GM10266 (cell line): ENCODE results near the gene ARHGAP24.

Experiments
- DNase-seq: peaks from one replicate; pipeline ENCODE4 v3.0.0; 2012; ENCODE audit errors: extremely low spot score
- TF ChIP-seq, protein P1 (sequence below): IDR thresholded peaks from 2 replicates; pipeline ENCODE4 v1.5.1; 2012; ENCODE audit warnings: mild to moderate bottlenecking, low read depth; ENCODE audit not compliant: control insufficient read depth, insufficient read depth; ENCODE audit errors: missing control alignments

ARHGAP24 gene

DNA sequence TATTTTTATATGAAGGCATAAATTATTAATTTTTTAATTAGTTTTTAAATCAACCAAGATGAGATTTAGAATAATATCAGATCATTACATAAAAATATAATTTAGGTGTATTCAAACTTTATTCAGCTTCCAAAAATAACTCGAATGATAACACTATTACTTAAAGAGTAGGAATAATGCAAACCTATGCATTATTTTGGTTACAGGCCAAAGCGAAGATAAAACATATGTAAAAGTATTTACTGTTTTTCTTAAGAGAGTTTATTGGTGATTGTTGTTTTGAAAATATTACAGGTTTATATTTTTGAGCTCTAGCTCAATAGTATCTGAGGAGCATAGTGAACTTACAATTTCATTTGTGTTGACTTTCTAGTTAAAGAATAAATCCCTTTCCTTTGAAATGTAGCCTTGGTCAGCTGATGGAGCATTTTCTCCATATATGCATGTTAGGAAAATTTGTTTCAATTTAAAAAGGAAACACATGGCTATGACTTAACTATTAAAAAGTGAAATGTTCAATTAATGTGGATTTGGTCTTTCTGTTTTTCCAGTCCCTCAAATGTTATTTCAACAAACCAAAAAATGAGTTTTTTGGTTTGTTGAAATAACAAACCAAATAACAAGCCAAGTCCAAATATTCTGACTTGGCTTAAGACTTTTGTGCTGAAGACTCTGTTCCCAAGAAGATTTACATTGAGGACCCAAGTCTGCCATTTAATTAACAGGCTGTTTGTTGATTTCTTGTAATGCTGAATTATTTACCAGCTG is 346.9 kb downstream of the ARHGAP24 start:
- DNase-seq, result no peak
- TF ChIP-seq, protein P1, sequence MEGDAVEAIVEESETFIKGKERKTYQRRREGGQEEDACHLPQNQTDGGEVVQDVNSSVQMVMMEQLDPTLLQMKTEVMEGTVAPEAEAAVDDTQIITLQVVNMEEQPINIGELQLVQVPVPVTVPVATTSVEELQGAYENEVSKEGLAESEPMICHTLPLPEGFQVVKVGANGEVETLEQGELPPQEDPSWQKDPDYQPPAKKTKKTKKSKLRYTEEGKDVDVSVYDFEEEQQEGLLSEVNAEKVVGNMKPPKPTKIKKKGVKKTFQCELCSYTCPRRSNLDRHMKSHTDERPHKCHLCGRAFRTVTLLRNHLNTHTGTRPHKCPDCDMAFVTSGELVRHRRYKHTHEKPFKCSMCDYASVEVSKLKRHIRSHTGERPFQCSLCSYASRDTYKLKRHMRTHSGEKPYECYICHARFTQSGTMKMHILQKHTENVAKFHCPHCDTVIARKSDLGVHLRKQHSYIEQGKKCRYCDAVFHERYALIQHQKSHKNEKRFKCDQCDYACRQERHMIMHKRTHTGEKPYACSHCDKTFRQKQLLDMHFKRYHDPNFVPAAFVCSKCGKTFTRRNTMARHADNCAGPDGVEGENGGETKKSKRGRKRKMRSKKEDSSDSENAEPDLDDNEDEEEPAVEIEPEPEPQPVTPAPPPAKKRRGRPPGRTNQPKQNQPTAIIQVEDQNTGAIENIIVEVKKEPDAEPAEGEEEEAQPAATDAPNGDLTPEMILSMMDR, result no peak

GRCh38 chr4:85823295-85823694 is 348.3 kb downstream of the ARHGAP24 start:
- TF ChIP-seq, protein P1, result no peak
- no peak for DNase-seq

GRCh38 chr4:85824166-85824945 is 349.4 kb downstream of the ARHGAP24 start:
- no peak for DNase-seq

GRCh38 chr4:85826060-85826678 is 351.2 kb downstream of the ARHGAP24 start:
- no peak for DNase-seq
- TF ChIP-seq, protein P1, result no peak

More at GRCh38 chr4:85824166-85824945, 349.4 kb downstream of the ARHGAP24 start:
- TF ChIP-seq, protein P1, result no peak

DNA sequence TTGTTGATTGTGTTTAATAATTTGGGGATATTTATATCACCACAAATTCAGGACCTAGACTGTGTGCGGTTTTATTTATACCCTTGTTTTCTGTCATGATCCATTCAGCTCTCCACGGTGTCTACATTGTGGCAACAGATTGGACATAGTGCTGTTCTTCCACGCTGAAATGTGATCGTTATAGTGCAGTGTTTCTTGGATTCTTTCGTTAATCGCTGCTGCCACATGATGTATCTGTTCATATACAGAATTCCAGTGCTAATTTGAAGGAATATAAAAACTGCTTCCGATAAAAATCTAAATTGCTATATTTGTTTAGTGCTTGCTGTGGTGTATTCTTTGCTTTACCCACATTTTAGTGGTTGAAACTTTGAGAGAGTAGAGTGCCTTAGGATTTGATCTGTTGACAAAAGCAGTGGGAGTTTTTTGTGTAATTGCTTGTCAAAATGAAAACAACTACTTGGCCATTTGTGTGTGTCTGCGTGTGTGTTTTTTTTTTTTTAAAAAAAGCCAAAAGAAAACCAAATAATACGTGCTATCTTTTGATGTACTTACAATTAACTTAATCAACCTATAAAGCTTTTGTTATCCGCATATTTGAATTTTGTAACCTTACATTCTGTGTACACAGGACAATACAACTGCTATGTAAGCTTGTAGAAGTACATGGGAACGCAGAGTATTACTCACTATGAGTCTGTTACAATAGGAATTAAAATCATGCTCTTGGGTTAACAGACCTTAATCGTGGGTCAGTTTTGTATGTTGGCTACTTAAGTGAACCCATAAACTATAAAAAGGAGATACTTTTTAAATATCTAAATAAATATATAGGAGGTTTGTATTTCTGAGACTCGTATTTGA is 353.3 kb downstream of the ARHGAP24 start:
- no peak for DNase-seq
- TF ChIP-seq, protein P1, result no peak

DNA sequence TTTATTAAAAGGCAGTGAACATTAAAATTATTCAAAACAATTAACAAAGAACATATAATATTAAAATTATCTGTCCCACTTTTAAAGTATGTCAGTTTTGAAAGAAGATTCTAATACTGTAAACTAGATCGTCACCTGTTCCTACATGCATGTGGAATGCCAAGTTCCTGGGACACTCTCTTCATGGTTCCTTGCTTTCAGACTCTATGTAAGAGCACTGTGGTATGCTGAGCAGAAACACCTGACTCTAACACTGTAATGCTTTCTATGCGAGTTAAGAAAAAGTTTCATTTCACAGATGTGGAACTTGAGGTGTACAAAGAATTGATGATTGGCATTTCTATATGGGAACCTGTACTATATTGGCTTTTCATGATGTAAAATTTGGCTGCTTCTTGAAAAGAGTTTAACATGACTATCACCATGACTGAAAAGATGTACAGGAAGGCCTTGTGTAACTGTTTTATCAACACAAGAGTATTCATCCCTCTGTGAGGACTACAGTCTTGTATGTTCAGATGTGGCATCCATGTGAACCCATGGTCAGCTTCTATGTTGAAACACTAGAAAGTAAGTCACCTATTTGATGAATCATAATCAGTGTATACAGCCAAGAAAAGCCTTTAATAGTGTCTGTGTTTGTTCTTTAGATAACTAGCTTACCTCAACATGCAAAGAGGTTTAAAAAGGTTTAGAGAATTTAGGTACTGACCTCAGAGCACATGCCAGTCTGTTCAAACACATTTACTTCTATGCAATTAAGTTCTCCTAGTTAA is 354.5 kb downstream of the ARHGAP24 start:
- TF ChIP-seq, protein P1, result no peak
- no peak for DNase-seq
